Thyroid gland (tissue), 4 donors: ENCODE results near the gene PACS2. TPM values are rescaled to one million over a fixed set of nuclear protein-coding genes. Genes with fewer than 3 reads are reported as not detected.

Experiments used
- DNase-seq, 2 donors: peaks; one replicate each; pipeline ENCODE4 v3.0.0-alpha.2; 2019
- H3K27ac ChIP-seq, 3 donors: fragments of 200-600 bp; sonication (generic); 1 replicate in 2 of 3; 2 replicates in 1 of 3; pipeline ENCODE4 v1.5.1; 2016 to 2019; ENCODE audit warnings: mild to moderate bottlenecking in 1 of 3, moderate library complexity in 1 of 3
- H3K27me3 ChIP-seq: fragments of 200-600 bp; sonication (generic); one replicate; pipeline ENCODE4 v1.5.1; 2019
- H3K36me3 ChIP-seq, 2 donors: fragments of 200-600 bp; sonication (generic); one replicate each; pipeline ENCODE4 v1.5.1; 2016 to 2019
- H3K4me1 ChIP-seq, 2 donors: fragments of 200-600 bp; sonication (generic); one replicate each; pipeline ENCODE4 v1.5.1; 2017 to 2019
- H3K4me3 ChIP-seq, 3 donors: fragments of 200-600 bp; sonication (generic); replicated peaks in 1 of 3; 1 replicate in 2 of 3; 2 replicates in 1 of 3; pipeline ENCODE4 v1.5.1; 2016; ENCODE audit warnings: mild to moderate bottlenecking in 1 of 3
- H3K9me3 ChIP-seq: fragments of 200-600 bp; sonication (generic); one replicate; pipeline ENCODE4 v1.5.1; 2017
- POLR2A ChIP-seq, 2 donors: fragments of 450-650 bp; IDR thresholded peaks; one replicate each; pipeline ENCODE4 v1.6.1; 2017; ENCODE audit warnings: antibody characterized with exemption in 2 of 2, mild to moderate bottlenecking in 2 of 2, moderate library complexity in 1 of 2
- WGBS, 2 donors: methylation state at CpG; one replicate each; pipeline ENCODE4 v1.1.5; 2017; 5-methylcytosine and 5-hydroxymethylcytosine counted together
- intact Hi-C: fragments of 100-400 bp; cut with DNase I; formaldehyde crosslinking; loops from one replicate; pipeline ENCODE4 v1.15.1; 2023
- total RNA-seq, 4 donors: library from RNA; depleted of rRNA; stranded (reverse); fragments of >200 nt; gene quantifications; one replicate each; pipeline ENCODE4 v1.2.3, GENCODE V29; 2016
- TF ChIP-seq, protein P1 (sequence below), 6 experiments: fragments of 200-600 bp in 3 of 6; fragments of 450-650 bp in 3 of 6; sonication (generic) in 3 of 6; IDR thresholded peaks; one replicate each; pipeline ENCODE4 v1.5.1; 2016 to 2019; ENCODE audit warnings: antibody characterized with exemption in 6 of 6, mild to moderate bottlenecking in 2 of 6, inconsistent platforms in 1 of 6, moderate library complexity in 1 of 6

Gene PACS2
- total RNA-seq, 4 donors from 2014 or later: 54.6 to 85.2 (median 72.1) TPM

GRCh38 chr14:105316577-105316941, 2.0 kb downstream of the PACS2 start:
- no peak for TF ChIP-seq POLR2A (IDR thresholded peaks at IDR 0.05)
- TF ChIP-seq, protein P1, sequence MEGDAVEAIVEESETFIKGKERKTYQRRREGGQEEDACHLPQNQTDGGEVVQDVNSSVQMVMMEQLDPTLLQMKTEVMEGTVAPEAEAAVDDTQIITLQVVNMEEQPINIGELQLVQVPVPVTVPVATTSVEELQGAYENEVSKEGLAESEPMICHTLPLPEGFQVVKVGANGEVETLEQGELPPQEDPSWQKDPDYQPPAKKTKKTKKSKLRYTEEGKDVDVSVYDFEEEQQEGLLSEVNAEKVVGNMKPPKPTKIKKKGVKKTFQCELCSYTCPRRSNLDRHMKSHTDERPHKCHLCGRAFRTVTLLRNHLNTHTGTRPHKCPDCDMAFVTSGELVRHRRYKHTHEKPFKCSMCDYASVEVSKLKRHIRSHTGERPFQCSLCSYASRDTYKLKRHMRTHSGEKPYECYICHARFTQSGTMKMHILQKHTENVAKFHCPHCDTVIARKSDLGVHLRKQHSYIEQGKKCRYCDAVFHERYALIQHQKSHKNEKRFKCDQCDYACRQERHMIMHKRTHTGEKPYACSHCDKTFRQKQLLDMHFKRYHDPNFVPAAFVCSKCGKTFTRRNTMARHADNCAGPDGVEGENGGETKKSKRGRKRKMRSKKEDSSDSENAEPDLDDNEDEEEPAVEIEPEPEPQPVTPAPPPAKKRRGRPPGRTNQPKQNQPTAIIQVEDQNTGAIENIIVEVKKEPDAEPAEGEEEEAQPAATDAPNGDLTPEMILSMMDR (IDR thresholded peaks at IDR 0.05): no peak
- Histone ChIP-seq H3K9me3 (no peaks in the 10 kb centered on the region), H3K27me3 (no peaks in the 10 kb centered on the region), H3K36me3 (no peaks in the 10 kb centered on the region), H3K4me1 (peaks cover 16 to 33% of the 10 kb centered on the region in 2 donors), H3K4me3 (no peak overlapping the region), H3K27ac (no peak overlapping the region)
- no peak for DNase-seq
- WGBS, 2 donors: 85 to 96% methylated on average over 8 to 10 of the region's 10 CpGs
- intact Hi-C loops: no loop called here

- intact Hi-C loops: no loop called here
- WGBS, 2 donors: 74 to 79% methylated on average over 18 of the region's 18 CpGs
- H3K4me1 ChIP-seq: peaks cover 16 to 33% of the 10 kb centered on the region in 2 donors
- H3K36me3 ChIP-seq: no peaks in the 10 kb centered on the region
- DNase-seq: no peak
- no peak overlapping the region for H3K4me3 ChIP-seq
- H3K27me3 ChIP-seq: no peaks in the 10 kb centered on the region
- TF ChIP-seq POLR2A (IDR thresholded peaks at IDR 0.05): no peak
- TF ChIP-seq, protein P1 (IDR thresholded peaks at IDR 0.05): no peak
- no peaks in the 10 kb centered on the region for H3K9me3 ChIP-seq
- H3K27ac ChIP-seq: no peak overlapping the region
Observed at GRCh38 chr14:105316968-105317510, 2.5 kb downstream of the PACS2 start.

GRCh38 chr14:105317546-105317945, 3.0 kb downstream of the PACS2 start:
- Histone ChIP-seq H3K4me1 (peaks cover 16 to 33% of the 10 kb centered on the region in 2 donors), H3K4me3 (no peak overlapping the region), H3K27ac (no peak overlapping the region), H3K9me3 (no peaks in the 10 kb centered on the region), H3K36me3 (no peaks in the 10 kb centered on the region), H3K27me3 (no peaks in the 10 kb centered on the region)
- DNase-seq: no peak
- intact Hi-C loops: no loop called here
- 66 to 69% methylated on average over 11 of the region's 11 CpGs for WGBS, 2 donors
- no peak for TF ChIP-seq POLR2A (IDR thresholded peaks at IDR 0.05)
- TF ChIP-seq, protein P1 (IDR thresholded peaks at IDR 0.05): no peak

GRCh38 chr14:105322791-105323556, 8.4 kb downstream of the PACS2 start:
- Histone ChIP-seq H3K27me3 (no peaks in the 10 kb centered on the region), H3K9me3 (no peaks in the 10 kb centered on the region), H3K4me1 (peaks cover 9% of the 10 kb centered on the region in 2 donors), H3K36me3 (no peaks in the 10 kb centered on the region), H3K27ac (no peak overlapping the region), H3K4me3 (no peak overlapping the region)
- DNase-seq: no peak
- WGBS, 2 donors: 68 to 77% methylated on average over 25 to 27 of the region's 27 CpGs
- intact Hi-C loops: no loop called here
- no peak for TF ChIP-seq POLR2A (IDR thresholded peaks at IDR 0.05)

DNA sequence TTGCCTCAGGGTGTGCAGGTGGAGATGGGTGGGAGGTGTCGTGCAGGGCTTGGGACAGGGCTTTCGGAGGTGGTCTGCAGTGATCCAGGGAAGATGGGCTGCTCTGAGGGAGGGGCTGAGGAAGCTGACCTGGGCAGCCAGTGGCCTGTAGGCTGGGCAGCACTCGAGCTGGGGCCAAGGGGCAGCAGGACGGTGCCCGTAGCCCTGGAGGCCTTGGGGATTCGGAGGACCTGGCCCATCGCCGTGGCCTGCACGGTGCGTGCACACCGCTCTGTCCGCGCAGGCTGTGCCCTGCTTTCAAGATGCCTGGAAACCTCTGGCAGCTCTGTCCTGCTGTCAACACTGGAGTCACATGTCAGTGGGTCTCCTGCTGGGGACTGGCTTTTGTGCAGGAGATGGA, 9.1 kb downstream of the PACS2 start:
- H3K4me1 ChIP-seq: peaks cover 9% of the 10 kb centered on the region in 2 donors

More for the DNA sequence above, 9.1 kb downstream of the PACS2 start:
- TF ChIP-seq, protein P1 (IDR thresholded peaks at IDR 0.05): no peak
- no peak for TF ChIP-seq POLR2A (IDR thresholded peaks at IDR 0.05)
- H3K27me3 ChIP-seq: no peaks in the 10 kb centered on the region
- no peak for DNase-seq
- WGBS, 2 donors: 92 to 94% methylated on average over 13 of the region's 13 CpGs
- H3K27ac ChIP-seq: no peak overlapping the region
- no peaks in the 10 kb centered on the region for H3K36me3 ChIP-seq
- H3K4me3 ChIP-seq: no peak overlapping the region
- intact Hi-C loops: no loop called here
- no peaks in the 10 kb centered on the region for H3K9me3 ChIP-seq
